HG03342 (cell line): ENCODE data around the gene PTRH2.

ENCODE experiments used
- ATAC-seq: cut with Tn5 transposase; IDR thresholded peaks from one replicate; pipeline ENCODE4 v1.9.1; 2021; ENCODE audit warnings: mild to moderate bottlenecking, moderate library complexity; ENCODE audit not compliant: unreplicated experiment

PTRH2 gene

DNA sequence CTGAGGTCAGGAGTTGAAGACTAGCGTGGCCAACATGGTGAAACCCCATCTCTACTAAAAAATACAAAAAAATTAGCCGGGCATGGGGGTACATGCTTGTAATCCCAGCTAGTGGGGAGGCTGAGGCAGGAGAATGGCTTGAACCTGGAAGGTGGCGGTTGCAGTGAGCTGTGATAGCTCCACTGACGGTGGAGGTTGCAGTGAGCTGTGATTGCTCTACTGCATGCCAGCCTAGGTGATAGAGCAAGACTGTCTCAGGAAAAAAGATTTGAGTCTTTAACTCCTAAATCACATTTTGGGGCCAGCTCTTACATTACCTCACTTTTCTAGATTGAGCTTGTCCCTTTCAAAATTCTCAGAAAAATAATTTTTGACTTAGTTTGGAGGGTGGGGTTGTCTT is 15.4 kb upstream of the PTRH2 start:
- ATAC-seq: no peak

DNA sequence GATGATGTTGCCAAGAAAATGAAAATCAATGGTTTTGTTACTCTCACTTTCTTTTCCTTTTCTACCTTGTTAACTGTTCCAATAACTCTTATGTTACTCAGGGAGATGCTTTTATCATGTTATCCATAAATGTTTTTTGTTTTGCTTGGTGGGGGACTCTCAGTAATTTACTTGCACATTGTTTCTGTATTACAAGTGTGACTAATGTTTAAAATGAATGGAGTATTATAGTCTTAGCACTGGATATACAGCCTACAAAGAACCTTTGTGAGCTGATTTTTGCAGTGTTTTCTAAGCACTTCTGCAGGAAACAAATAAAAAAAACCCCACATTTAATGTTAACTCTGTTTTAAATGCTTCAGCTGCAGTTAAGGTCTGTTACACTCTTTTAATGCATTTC is 12.3 kb upstream of the PTRH2 start:
- ATAC-seq: no peak

DNA sequence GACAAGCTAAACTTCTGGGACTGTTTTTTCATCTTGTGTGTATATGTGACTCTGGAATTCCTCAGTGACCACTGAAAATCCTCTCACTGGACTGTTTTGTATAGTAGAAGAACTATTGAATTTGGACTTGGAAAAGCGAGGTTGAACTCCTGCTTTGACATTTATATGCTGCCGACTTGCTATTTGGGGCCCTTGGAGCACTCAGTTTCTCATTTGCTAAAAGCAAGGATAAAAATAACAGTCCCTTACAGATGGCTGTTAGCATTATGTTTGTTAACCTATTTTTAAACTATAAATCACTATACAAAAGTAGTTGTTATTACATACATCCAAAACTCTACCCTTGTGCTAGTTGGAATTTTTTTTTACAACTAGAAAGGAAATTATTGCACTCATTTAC is 9.2 kb upstream of the PTRH2 start:
- ATAC-seq: no peak

DNA sequence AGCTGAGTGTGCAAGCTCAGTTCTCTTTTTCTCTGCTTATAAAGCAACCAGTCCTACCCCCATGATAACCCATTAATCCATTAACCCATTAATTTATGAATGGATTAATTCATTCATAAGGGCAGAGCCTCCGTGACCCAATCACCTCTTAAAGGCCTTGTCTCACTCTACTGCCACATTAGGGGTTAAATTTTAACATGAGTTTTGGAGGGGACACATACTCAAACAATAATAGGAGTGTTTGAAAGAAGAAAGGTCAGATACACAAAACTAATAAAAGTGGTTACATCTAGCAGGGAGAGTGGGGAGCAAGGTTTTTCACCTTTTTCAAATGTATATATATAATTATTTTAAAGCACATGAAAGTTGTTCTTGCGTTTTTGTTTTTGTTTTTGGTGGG is 7.0 kb upstream of the PTRH2 start:
- no peak for ATAC-seq

DNA sequence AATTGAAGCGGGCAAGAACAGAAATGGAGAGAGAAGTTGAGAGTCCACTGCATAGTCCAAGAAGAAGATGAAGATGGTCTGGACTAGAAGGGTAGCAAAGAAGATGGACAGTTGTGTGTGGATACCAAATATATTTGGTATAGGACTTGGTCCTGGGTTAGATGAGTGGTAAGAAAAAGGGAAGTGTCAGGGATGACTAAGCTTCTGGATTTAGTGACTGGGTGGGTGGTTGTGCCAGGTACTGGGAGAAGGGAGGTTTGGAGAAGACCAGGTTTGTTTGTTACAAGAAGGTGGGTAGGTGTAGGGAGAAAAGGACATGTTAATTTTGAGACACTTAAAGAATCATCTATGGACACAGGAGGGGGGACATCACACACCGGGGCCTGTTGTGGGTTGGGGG is 5.6 kb upstream of the PTRH2 start:
- no peak for ATAC-seq

DNA sequence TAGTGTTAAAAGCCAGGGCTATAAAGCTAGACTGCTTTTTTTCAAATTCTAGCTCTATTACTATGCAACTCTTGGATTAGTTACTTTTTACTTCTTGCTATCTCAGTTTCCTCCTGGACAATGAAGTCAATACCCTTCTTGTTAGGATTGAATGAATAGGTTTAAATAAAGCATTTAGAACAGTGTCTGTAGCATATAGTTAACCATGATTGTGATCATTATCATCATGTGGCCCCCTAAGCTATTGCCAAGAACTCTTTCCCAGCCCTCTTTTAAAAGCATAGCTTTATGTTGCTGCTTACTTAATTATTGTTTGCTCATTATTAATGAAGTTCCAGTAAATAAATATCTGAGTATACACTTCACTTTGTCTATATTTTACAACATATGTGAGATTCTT is 4.7 kb upstream of the PTRH2 start:
- no peak for ATAC-seq

DNA sequence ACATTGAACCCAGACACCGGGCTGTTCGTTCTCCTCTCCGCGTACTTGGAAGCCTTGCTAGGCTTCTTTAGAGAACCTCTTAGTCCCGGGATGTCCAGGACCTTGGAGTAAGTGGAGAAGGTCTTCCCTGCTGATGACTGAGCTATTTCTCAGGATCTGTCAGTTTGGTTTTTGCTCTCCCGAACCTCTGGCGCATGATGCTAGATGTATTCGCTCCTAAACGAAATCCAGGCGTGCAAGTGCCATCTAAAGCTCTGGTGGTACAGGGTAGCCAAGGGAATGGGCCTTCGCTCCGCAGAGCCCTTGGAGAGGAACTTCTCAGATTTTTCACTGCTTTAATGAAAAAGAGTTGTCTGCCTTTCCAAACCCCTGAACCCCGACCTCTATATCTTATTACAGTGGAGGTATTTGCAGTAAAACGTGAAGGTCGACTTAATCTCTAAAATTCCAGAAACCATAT is 771 bp upstream of the PTRH2 start:
- no peak for ATAC-seq

DNA sequence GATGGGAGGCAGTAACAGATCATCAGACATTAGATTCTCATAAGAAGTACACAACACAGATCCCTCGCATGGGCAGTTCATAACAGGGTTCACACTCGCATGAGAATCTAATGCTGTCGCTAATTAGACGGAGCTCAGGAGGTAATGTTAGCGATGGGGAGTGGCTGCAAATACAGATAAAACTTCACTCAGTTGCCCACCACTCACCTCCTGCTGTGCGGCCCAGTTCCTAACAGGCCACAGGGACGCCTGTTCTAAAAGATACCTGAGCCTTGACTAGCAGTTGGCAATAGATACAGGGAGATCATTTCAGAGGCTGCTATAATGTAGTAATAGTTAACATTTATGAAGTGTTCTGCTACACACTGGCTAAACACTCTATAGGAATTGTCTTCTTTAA is 4.9 kb downstream of the PTRH2 start:
- no peak for ATAC-seq

DNA sequence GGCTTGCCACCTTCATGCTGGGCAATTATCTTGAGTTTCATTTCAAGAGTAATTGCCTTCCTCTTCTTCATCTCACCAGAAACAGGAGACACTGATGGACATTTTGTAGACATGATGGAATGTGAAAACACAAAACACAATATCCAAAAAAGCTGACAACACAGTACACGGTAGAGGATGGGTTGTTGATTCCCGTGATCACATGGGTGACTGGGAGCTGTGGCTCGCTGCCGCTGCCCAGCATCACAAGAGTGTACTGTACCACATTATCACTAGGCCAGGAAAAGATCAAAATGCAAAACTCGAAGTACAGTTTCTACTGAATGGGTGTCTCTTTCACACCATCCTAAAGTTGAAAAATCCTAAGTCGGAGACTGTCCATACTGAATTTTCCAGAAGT is 7.4 kb downstream of the PTRH2 start:
- ATAC-seq: no peak

DNA sequence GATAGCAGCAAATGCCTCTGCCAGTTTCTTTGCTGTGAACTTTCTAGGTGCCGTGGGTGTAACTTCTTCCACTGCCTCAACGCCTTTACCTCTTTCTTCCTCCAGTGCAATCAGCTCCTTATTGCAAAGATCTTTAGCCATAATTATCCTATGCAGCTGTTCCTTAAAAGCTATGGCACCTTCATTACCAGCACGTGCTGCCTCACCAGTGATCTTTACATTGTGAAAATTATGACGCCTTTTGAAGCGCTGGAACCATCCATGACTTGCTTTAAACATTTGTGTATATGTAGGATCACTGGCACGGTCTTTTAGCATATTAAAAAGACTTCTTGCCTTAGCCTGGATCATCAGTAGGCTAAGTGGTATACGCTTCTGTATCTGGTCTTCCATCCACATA is 8.0 kb downstream of the PTRH2 start:
- no peak for ATAC-seq

DNA sequence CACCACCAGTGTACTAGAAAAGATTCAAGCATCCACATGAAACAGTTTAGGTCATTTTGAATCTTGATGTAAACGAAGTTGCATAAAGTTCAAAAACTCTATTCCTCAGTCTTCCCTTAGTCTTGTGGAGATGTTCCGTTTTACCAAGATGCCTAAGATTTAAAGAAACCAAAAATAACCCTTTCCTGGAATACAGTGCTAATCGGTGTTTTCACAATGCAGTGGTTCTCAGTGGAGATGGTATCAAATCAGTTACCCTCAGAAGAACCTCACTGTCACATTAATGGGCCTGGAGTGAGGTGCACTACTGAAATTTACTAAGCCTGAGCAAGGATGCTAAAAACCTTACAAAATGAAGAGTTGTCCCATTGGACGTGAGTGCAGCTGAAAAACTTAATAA is 9.1 kb downstream of the PTRH2 start:
- ATAC-seq: no peak

DNA sequence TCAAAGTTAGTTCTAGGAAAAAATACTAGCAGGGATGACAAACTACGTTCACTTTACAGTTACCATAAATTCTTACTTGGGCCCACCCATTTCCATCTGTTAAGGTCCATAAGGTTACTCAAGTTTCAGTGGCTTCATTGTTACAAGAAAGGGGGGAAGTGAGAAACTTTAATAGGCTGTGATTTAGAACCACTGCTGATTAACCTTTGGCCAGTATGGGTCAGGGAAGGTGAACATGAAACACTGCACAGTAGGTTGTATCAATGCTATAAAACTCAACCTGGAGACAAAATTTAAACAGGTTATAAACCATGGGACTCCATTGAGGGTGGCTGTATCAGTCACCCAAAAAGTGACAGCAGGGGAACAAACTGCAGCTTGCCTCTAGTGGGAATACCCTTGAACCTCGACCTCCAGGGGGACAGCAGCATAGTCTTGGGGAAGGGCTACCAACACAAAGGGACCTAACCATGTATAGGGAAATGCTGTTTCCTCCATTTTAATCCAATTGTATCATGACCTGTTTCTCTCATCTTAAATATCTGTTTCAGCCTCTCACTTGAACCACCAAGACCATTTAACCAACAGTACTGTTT is 10.4 kb downstream of the PTRH2 start:
- ATAC-seq: no peak

DNA sequence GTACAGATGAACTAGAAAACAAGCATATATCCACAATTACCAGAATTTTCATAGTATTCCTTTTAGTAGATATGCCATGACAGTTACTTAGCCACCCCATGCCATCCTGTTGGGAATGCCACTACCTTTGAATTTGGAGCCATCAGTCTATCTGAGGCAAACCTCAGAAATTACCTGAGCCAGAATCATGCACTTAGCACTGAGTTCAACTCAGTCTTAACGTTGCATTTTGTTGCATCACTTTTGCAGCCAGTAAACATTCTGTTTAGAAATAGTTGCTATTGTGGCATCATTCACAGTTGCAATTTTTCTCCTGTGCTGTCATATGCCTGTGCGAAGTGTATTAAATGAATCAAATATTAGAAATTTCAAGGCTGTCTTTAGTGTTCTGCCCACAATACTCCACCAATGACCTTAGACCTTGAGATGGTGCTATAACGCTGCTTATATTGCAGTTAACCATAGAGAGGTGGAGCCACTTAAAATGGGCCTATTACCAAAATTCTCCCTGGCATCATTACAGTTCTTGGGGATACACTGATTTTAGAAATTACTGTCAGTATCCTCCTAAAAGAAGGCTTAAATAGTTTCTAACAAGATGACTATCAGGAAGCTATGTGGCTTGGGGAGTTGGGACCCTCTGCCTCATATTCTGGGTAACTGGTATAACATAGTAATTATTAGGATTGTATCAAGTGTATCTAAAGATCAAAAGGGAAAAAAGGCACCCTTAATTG is 11.1 kb downstream of the PTRH2 start:
- ATAC-seq: no peak

DNA sequence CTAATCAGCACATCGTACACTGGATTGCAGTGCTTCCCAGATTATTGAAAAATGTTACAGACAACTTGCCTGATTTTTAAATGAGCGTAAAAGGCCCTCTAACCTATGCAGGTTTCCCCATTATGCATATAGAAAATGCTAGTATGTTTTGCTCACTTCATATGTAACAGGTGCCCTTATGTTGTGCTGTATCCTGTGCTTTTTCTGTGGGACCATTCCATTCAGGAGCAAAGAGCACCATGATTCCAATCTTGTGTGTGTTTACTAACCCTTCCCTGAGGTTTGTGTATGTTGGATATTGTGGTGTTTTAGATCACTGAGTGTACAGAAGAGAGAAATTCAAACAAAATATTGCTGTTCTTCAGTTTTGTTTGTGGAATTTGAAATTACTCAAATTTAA is 12.9 kb downstream of the PTRH2 start:
- ATAC-seq: no peak

DNA sequence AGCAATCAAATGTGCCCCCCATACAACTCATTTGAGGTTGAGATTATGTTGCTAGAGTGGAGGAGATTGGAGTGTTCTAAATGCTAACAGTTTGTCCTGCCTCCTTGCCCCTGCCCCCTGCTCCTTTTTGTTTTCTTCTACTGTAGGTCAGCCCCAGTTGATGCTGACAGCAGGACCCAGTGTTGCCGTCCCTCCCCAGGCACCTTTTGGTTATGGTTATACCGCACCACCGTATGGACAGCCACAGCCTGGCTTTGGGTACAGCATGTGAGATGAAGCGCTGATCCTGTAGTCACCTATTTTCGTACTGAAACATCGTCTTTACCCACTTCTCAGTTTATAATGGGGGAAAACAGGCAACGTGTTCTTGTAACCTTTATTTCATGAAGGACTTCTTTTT is 13.6 kb downstream of the PTRH2 start:
- ATAC-seq: no peak

DNA sequence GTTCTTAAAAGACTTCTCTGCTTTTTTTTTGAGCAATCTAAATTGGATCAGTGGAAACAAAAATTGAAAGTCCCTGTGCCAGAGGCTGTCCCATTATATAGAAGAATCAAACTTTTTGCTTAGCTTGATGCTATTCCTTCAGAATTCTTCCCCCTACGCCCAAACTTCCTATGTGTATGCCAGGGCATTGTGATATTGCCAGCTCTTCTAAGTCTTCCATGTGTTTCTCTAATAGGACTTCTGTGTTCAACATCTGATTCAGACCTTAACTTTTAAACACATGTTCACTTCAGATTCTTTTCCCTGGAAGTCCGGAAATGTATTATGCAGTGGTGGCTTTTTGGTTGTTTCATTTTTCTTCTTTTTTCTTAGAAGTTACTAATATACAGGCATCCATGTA is 18.7 kb downstream of the PTRH2 start:
- ATAC-seq: no peak

DNA sequence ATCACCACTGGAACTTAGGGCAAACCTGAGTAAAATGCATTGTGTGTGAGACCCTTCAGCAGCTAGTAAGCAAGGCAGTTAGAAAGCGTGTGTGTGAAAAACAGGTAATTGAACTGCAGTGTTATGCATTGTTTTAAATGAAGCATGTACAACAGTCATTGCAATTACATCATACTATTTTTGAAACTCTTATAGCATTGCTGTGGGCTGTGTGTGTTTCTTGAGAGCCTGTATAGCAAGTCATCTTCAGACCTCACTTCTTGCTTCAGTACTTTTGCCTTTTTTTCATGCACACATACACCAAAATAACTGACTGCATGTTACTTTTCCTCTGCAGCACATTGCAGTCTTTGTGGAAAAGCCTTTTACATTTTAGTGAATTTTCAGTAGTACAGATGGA is 19.2 kb downstream of the PTRH2 start:
- no peak for ATAC-seq

DNA sequence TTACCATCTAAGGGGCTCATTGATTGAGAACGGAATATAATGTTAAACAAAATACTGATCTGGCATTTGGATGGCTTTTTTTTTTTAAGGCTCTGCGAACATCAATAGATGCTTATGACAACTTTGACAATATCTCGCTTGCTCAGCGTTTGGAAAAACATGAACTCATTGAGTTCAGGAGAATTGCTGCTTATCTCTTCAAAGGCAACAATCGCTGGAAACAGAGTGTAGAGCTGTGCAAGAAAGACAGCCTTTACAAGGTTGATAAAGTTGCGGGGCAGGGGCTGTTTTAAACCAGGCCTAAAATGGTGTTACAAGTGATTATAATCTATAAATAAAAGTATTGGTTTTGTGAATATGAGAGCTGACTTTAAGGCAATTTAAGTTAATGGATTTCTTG is 22.3 kb downstream of the PTRH2 start:
- no peak for ATAC-seq

DNA sequence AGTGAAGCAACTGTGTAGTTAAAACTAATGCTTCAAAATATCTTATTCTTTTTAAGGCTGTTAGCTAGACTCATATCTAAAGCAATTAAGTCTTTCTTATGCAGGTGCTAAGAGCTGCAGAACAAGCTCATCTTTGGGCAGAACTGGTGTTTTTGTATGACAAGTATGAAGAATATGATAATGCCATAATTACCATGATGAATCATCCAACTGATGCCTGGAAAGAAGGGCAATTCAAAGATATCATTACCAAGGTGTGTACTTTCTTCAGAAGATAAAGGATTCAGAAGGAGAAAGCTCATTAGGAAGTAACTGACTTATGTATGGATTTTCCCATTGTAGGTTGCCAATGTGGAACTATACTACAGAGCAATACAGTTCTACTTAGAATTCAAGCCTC is 23.9 kb downstream of the PTRH2 start:
- ATAC-seq: no peak

DNA sequence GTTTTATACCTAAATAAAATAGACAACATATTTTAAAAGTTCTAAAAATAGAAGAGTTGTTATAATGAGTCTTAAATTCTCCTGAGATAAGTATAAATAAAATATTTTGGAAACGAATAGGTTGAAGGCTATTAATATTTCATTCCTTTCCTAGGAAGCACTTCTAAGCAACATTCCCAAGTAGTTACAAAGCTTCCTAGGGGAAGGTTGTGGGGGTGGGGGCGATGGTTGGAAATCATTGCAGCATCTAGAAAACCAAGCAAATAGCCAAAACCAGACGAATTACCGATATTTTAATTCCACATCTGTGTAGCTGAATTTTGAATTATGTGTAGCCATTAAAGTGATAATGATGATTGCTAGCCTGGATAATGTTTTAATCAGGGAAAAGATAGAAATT is 26.9 kb downstream of the PTRH2 start:
- ATAC-seq: no peak

DNA sequence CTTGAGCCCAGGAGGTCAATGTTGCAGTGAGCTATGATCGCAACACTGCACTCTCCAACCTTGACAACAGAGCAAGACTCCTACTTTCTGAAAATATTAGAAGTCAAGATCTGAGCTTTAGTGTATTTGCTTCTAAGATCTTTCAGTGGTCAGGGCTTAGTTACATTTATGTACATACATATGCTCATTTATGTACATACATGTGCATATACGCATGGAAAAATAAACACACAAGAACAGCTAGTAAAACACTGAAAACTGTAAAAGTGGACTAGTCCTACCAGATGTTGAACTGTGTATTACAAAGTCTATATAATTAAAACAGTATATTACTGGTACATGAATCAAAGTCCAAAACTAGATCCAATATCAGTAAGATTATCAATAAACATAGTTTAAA is 28.3 kb downstream of the PTRH2 start:
- ATAC-seq: no peak

DNA sequence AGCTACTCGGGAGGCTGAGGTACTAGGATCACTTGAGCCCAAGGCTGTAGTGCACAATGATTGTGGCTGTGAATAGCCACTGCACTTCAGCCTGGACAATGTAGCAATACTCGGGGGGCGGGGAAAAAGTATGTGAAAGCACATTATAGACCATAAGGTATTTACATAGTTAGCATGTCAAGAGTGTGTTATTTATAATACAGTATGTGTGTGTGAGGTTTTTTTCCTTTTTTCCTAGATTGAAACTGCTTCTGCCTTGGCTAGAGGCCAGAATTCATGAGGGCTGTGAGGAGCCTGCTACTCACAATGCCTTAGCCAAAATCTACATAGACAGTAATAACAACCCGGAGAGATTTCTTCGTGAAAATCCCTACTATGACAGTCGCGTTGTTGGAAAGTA is 30.5 kb downstream of the PTRH2 start:
- ATAC-seq: no peak

DNA sequence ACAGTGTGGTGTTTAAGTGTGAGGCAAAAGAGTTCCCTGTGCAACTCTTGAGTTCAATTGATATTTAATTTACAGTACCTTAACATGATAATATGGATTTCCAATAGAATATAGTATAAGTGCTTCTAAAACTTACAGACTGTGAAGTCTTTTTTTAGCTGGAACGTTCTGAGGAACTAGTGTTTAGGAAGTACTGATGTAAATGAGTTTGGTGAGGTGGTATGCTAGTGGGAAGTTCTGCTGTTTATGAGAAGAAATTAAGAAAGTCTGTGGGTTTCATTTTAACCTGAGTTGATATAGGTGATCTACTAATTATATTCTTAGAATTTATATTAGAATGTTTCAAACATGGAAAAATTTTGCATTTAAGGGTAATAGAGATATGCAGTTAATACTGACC is 32.0 kb downstream of the PTRH2 start:
- ATAC-seq: no peak
